Measurements from ENCODE around the gene MEX3A. TPM values are rescaled to one million over a fixed set of nuclear protein-coding genes. Genes with fewer than 3 reads are reported as not detected.
A peak's percentile ranks its signal among the peaks of the same experiment; 100 is the strongest.
"Not testable (repeated sequence)": the region's sequence is repeated elsewhere in the genome, so short reads cannot be mapped to it uniquely, and the experiment has no call there.

MEX3A gene
- total and polyA plus RNA-seq, 4 donors = 0.52 to 1.3 (median 0.91) TPM

GRCh38 chr1:156122086-156122485 is 39.8 kb upstream of the MEX3A start:
- TF ChIP-seq NR2F2 (IDR thresholded peaks at IDR 0.05) = no peak
- TF ChIP-seq EGR1 (IDR thresholded peaks at IDR 0.05; ENCODE audit: low read depth in 2 of 2) = no peak
- TF ChIP-seq FOXA2 (IDR thresholded peaks at IDR 0.05) = no peak
- TF ChIP-seq RXRA (IDR thresholded peaks at IDR 0.05) = no peak
- TF ChIP-seq ZBTB33 (IDR thresholded peaks at IDR 0.05) = no peak
- TF ChIP-seq SP1 (IDR thresholded peaks at IDR 0.05) = no peak
- no peak for TF ChIP-seq REST (IDR thresholded peaks at IDR 0.05)
- no peak for TF ChIP-seq HNF4G (IDR thresholded peaks at IDR 0.05)
- no peak for TF ChIP-seq GABPA (IDR thresholded peaks at IDR 0.05 in 1 of 2, conservative IDR thresholded peaks at IDR 0.05 in 1 of 2)
- TF ChIP-seq JUND (IDR thresholded peaks at IDR 0.05) = no peak
- TF ChIP-seq CTCF (IDR thresholded peaks at IDR 0.05; ENCODE audit: low read depth, low read length, missing input control) = no peak
- no peak for TF ChIP-seq TAF1 (conservative IDR thresholded peaks at IDR 0.05)
- TF ChIP-seq MAX (IDR thresholded peaks at IDR 0.05) = no peak
- no peak for TF ChIP-seq YY1 (IDR thresholded peaks at IDR 0.05)
- no peak for TF ChIP-seq HNF4A (conservative IDR thresholded peaks at IDR 0.05)
- Histone ChIP-seq H3K4me1 (ENCODE audit: control insufficient read depth in 4 of 4, insufficient read depth in 4 of 4, low read length in 3 of 4) (peaks cover 15 to 76% (median 53%) of the 10 kb centered on the region in 4 donors), H3K27ac (ENCODE audit: low read depth in 1 of 2, low read length in 2 of 2) (peak overlapping the region; percentile 91 to 93), H3K9ac (ENCODE audit: low read depth in 1 of 2, low read length in 2 of 2) (peak overlapping the region; percentile 52 to 71), H3K27me3 (ENCODE audit: control insufficient read depth in 4 of 4, insufficient read depth in 4 of 4, low read length in 3 of 4) (no peaks in the 10 kb centered on the region), H3K9me3 (ENCODE audit: control insufficient read depth in 4 of 4, low read length in 3 of 4) (no peaks in the 10 kb centered on the region), H3K36me3 (ENCODE audit: control insufficient read depth in 4 of 4, insufficient read depth in 3 of 4, low read depth in 1 of 4, low read length in 3 of 4) (no peaks in the 10 kb centered on the region), H3K4me3 (ENCODE audit: low read depth in 1 of 3, low read length in 3 of 3) (peak overlapping the region in 1 of 3 donors; percentile 22)
- DNase-seq (ENCODE audit: low spot score) = no peak
- 29% methylated on average over 4 of the region's 4 CpGs for WGBS

- Histone ChIP-seq H3K36me3 (ENCODE audit: control insufficient read depth in 4 of 4, insufficient read depth in 3 of 4, low read depth in 1 of 4, low read length in 3 of 4) (no peaks in the 10 kb centered on the region), H3K4me1 (ENCODE audit: control insufficient read depth in 4 of 4, insufficient read depth in 4 of 4, low read length in 3 of 4) (peaks cover 16 to 77% (median 52%) of the 10 kb centered on the region in 4 donors), H3K9ac (ENCODE audit: low read depth in 1 of 2, low read length in 2 of 2) (no peak overlapping the region), H3K4me3 (ENCODE audit: low read depth in 1 of 3, low read length in 3 of 3) (no peak overlapping the region), H3K27ac (ENCODE audit: low read depth in 1 of 2, low read length in 2 of 2) (peak overlapping the region; percentile 0 to 91), H3K27me3 (ENCODE audit: control insufficient read depth in 4 of 4, insufficient read depth in 4 of 4, low read length in 3 of 4) (no peaks in the 10 kb centered on the region), H3K9me3 (ENCODE audit: control insufficient read depth in 4 of 4, low read length in 3 of 4) (no peaks in the 10 kb centered on the region)
- WGBS = 87% methylated on average over 4 of the region's 4 CpGs
- no peak for DNase-seq (ENCODE audit: low spot score)
- TF ChIP-seq EGR1 (IDR thresholded peaks at IDR 0.05; ENCODE audit: low read depth in 2 of 2) (no peak), JUND (IDR thresholded peaks at IDR 0.05) (no peak), HNF4A (conservative IDR thresholded peaks at IDR 0.05) (no peak), FOXA2 (IDR thresholded peaks at IDR 0.05) (no peak), MAX (IDR thresholded peaks at IDR 0.05) (no peak), TAF1 (conservative IDR thresholded peaks at IDR 0.05) (no peak), ATF3 (IDR thresholded peaks at IDR 0.05) (no peak), GABPA (IDR thresholded peaks at IDR 0.05 in 1 of 2, conservative IDR thresholded peaks at IDR 0.05 in 1 of 2) (no peak), NR2F2 (IDR thresholded peaks at IDR 0.05) (no peak), HNF4G (IDR thresholded peaks at IDR 0.05) (no peak), RXRA (IDR thresholded peaks at IDR 0.05) (no peak), SP1 (IDR thresholded peaks at IDR 0.05) (no peak), CTCF (IDR thresholded peaks at IDR 0.05; ENCODE audit: low read depth, low read length, missing input control) (no peak), FOXA1 (IDR thresholded peaks at IDR 0.05) (no peak)
Observed at GRCh38 chr1:156121457-156121856, 39.2 kb upstream of the MEX3A start.

GRCh38 chr1:156121005-156121404 is 38.7 kb upstream of the MEX3A start:
- H3K4me1 ChIP-seq (ENCODE audit: control insufficient read depth in 4 of 4, insufficient read depth in 4 of 4, low read length in 3 of 4) = peaks cover 16 to 76% (median 51%) of the 10 kb centered on the region in 4 donors
- H3K9me3 ChIP-seq (ENCODE audit: control insufficient read depth in 4 of 4, low read length in 3 of 4); H3K9ac ChIP-seq (ENCODE audit: low read depth in 1 of 2, low read length in 2 of 2); H3K4me3 ChIP-seq (ENCODE audit: low read depth in 1 of 3, low read length in 3 of 3); H3K27me3 ChIP-seq (ENCODE audit: control insufficient read depth in 4 of 4, insufficient read depth in 4 of 4, low read length in 3 of 4); H3K36me3 ChIP-seq (ENCODE audit: control insufficient read depth in 4 of 4, insufficient read depth in 3 of 4, low read depth in 1 of 4, low read length in 3 of 4); DNase-seq (ENCODE audit: low spot score): not testable (repeated sequence)
- WGBS = 71% methylated on average over 4 of the region's 4 CpGs
- peak overlapping the region; percentile 0 to 91 for H3K27ac ChIP-seq (ENCODE audit: low read depth in 1 of 2, low read length in 2 of 2)
